Mucosa of gallbladder (tissue), 1 donor: Measurements from ENCODE around the gene FBXO24. TPM values are rescaled to one million over a fixed set of nuclear protein-coding genes. Genes with fewer than 3 reads are reported as not detected.

Experiments
- DNase-seq: peaks from one replicate; pipeline ENCODE4 v3.0.0-alpha.2; 2020; ENCODE audit warnings: low spot score
- total RNA-seq: library from RNA; stranded (reverse); gene quantifications from one replicate; pipeline ENCODE4 v1.2.1, GENCODE V29; 2021
- donor health status: DM: no; HTN: no; CAD: no.

The FBXO24 gene
- total RNA-seq, 1 donor from 2014 or later = 1.6 TPM

GRCh38 chr7:100590077-100590737 is 4.1 kb downstream of the FBXO24 start:
- DNase-seq = no peak

GRCh38 chr7:100591596-100591995 is 5.5 kb downstream of the FBXO24 start:
- no peak for DNase-seq

- no peak for DNase-seq
These were observed 9.1 kb downstream of the FBXO24 start for GRCh38 chr7:100595188-100595587.

- DNase-seq = no peak
These were observed 12.3 kb downstream of the FBXO24 start for GRCh38 chr7:100598425-100598824.

GRCh38 chr7:100599911-100600729 is 14.0 kb downstream of the FBXO24 start:
- DNase-seq = no peak

- DNase-seq = no peak
These were observed 14.6 kb downstream of the FBXO24 start for GRCh38 chr7:100600730-100601038.

GRCh38 chr7:100602889-100603725 is 17.0 kb downstream of the FBXO24 start:
- DNase-seq = peak; percentile 57

- no peak for DNase-seq
These were observed 17.5 kb downstream of the FBXO24 start for GRCh38 chr7:100603726-100604027.

- DNase-seq = peak; percentile 55
These were observed 18.2 kb downstream of the FBXO24 start for GRCh38 chr7:100604028-100604975.

- DNase-seq = peak; percentile 27
These were observed 19.1 kb downstream of the FBXO24 start for GRCh38 chr7:100604976-100605911.

GRCh38 chr7:100606313-100606712 is 20.2 kb downstream of the FBXO24 start:
- no peak for DNase-seq

- DNase-seq = no peak
These were observed 21.0 kb downstream of the FBXO24 start for GRCh38 chr7:100607111-100607510.

GRCh38 chr7:100609958-100610357 is 23.8 kb downstream of the FBXO24 start:
- DNase-seq = no peak

- DNase-seq = peak; percentile 99
These were observed 26.0 kb downstream of the FBXO24 start, which contains the start of gene MOSPD3 for GRCh38 chr7:100611983-100612729. Gene MOSPD3 (plus strand): TSS chr7:100612540. CDS start chr7:100612792, 252 bp downstream.

GRCh38 chr7:100612730-100613390 is 26.7 kb downstream of the FBXO24 start:
- no peak for DNase-seq

- DNase-seq = no peak
These were observed 27.5 kb downstream of the FBXO24 start for GRCh38 chr7:100613412-100614175.

GRCh38 chr7:100614308-100614861 is 28.3 kb downstream of the FBXO24 start:
- DNase-seq = no peak

GRCh38 chr7:100620239-100620638 is 34.1 kb downstream of the FBXO24 start:
- DNase-seq = no peak
